ENCODE data around the gene RNF144B. TPM values are rescaled to one million over a fixed set of nuclear protein-coding genes. Genes with fewer than 3 reads are reported as not detected.

Gene RNF144B
- polyA plus RNA-seq, 10 donors: 5.1 to 14.9 (median 8.7) TPM

DNA sequence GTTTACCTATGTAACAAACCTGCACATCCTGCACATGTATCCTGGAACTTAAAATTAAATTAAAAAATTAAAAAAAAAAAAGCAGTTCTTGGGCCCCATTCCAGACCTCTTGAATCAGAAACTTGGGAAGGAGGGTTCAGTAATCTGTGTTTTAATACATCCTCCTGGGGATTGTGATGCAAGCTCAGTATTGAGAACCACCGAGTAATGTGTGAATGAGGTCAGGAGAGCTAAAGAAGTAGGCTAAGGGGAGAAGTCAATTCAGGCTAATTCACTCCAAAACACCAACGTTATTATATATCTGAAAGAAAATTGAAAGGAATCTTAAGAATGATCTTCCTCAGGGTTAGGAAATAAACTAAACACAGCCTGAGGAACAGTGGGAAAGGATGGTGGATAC lies 120.4 kb downstream of the RNF144B start:
- DNase-seq: peak in 1 of 3 donors; percentile 6

- DNase-seq: no peak
Observed at GRCh38 chr6:18509871-18510643, 122.9 kb downstream of the RNF144B start.

DNA sequence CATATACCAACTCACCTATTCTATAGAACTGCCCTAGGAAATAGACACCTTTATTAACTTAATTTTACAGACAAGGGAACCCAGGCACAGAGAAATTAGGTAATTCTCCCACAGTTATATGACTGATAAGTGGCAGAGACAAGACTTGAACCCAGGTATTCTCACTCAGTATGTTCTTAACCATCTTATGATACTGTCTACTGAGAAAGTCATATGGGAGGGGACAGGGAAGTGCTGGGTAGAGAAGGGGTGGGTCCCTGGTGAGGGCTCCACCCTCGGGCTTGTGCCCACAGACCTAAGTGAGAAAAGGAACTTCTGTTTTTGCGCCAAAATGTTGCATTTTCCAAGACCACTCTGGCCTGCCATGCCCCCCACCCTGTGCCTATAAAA lies 123.5 kb downstream of the RNF144B start:
- no peak for DNase-seq

- no peak for DNase-seq
Observed at GRCh38 chr6:18511211-18511610, 124.1 kb downstream of the RNF144B start.

GRCh38 chr6:18513253-18513798 lies 126.2 kb downstream of the RNF144B start:
- DNase-seq: no peak

DNA sequence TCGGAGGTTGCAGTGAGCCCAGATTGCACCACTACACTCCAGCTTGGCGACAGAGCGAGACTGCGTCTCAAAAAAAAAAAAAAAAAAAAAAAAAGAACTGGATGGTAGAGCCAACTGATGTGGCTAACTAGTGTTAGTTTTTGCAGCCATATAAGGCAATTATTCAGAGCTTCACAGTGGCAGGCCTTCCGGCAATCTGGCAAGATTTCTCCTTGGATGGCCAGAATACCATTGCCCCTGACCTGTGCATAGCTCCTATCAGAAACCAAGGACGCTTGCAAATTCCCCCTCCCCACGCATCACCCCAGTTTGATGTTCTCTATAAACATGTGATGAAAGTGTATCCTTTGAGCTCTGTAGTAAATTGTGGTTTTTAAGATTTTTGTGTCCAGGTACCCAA lies 127.0 kb downstream of the RNF144B start:
- DNase-seq: no peak

GRCh38 chr6:18515767-18516166 lies 128.6 kb downstream of the RNF144B start:
- no peak for DNase-seq

Other genes starting within 250 kb of the RNF144B start
- 1 to 10 TPM; 4.5 to 7.1 (median 5.9) TPM for gene TPMT, start 232.3 kb upstream of the RNF144B start, polyA plus RNA-seq (ENCODE audit: insufficient read length in 10 of 10)
- gene KDM1B, start 231.9 kb upstream of the RNF144B start, polyA plus RNA-seq (ENCODE audit: insufficient read length in 10 of 10): 10 to 100 TPM; 20.9 to 32.2 (median 26.2) TPM
- gene DEK, start 122.8 kb upstream of the RNF144B start, polyA plus RNA-seq (ENCODE audit: insufficient read length in 10 of 10): 100 to 1,000 TPM; 107 to 148 (median 122) TPM

Data from muscle of back (tissue), 11 donors.